H54 (cell line): ENCODE results near the gene CCDC71L.

ENCODE experiments used
- DNase-seq: peaks from one replicate; pipeline ENCODE4 v3.0.0; 2011; ENCODE audit warnings: low spot score, mixed read lengths; ENCODE audit not compliant: insufficient read length
- FAIRE-seq: peaks from 3 replicates; lab custom pipeline; 2011; peaks lifted over from hg19 to GRCh38; lab: Jason Lieb, UNC
- POLR2A ChIP-seq: IDR thresholded peaks from 2 replicates; pipeline ENCODE4 v1.6.1; 2011; ENCODE audit warnings: low read depth, mild to moderate bottlenecking, low read length

CCDC71L gene

GRCh38 chr7:106611911-106612310, 49.0 kb downstream of the CCDC71L start:
- FAIRE-seq (no peak), DNase-seq (no peak)
- no peak for TF ChIP-seq POLR2A

- no peak for TF ChIP-seq POLR2A
- DNase-seq (no peak), FAIRE-seq (no peak)
Observed at GRCh38 chr7:106610996-106611886, 49.7 kb downstream of the CCDC71L start.

- FAIRE-seq (no peak), DNase-seq (no peak)
- no peak for TF ChIP-seq POLR2A
Observed at GRCh38 chr7:106609416-106609815, 51.5 kb downstream of the CCDC71L start.

GRCh38 chr7:106608661-106609060, 52.3 kb downstream of the CCDC71L start:
- TF ChIP-seq POLR2A, result no peak
- FAIRE-seq (no peak), DNase-seq (no peak)
